WTC11 (cell line): ENCODE measurements around the gene RAPGEF5. TPM values are rescaled to one million over a fixed set of nuclear protein-coding genes. Genes with fewer than 3 reads are reported as not detected.

ENCODE experiments used
- ATAC-seq: fragments of 200-7000 bp; cut with Tn5 transposase; 2 replicates; pipeline ENCODE4 v1.10.0; 2021; ENCODE audit warnings: mild to moderate bottlenecking, moderate library complexity
- CTCF ChIA-PET: fragments of 300-600 bp; sonication (Branson Sonifier 250); formaldehyde crosslinking; loops from one replicate; lab custom pipeline; 2021; ENCODE audit warnings: antibody characterized with exemption; lab: Charles Lee
- POLR2A ChIA-PET: fragments of 350-600 bp; sonication (Branson Sonifier 250); formaldehyde crosslinking; loops from one replicate; lab custom pipeline; 2021; ENCODE audit warnings: antibody characterized with exemption; lab: Charles Lee
- DNase-seq: peaks from one replicate; pipeline ENCODE4 v3.0.0; 2021; ENCODE audit warnings: low spot score
- H3K27ac Mint-ChIP-seq: 2 replicates; pipeline ENCODE4 v1.8.0; 2021; ENCODE audit warnings: mixed read lengths
- H3K27me3 Mint-ChIP-seq: 2 replicates; pipeline ENCODE4 v1.8.0; 2021; ENCODE audit warnings: low read depth, mild to moderate bottlenecking, moderate library complexity, mixed read lengths
- H3K36me3 Mint-ChIP-seq: 2 replicates; pipeline ENCODE4 v1.8.0; 2021; ENCODE audit warnings: mixed read lengths
- H3K4me1 Mint-ChIP-seq: 2 replicates; pipeline ENCODE4 v1.8.0; 2022; ENCODE audit warnings: mixed read lengths
- H3K4me3 Mint-ChIP-seq: 2 replicates; pipeline ENCODE4 v1.8.0; 2021; ENCODE audit warnings: mild to moderate bottlenecking, moderate library complexity, mixed read lengths
- H3K9me3 Mint-ChIP-seq: 2 replicates; pipeline ENCODE4 v1.8.0; 2021; ENCODE audit warnings: mixed read lengths
- CBFB ChIP-seq: sonication (generic); formaldehyde crosslinking; IDR thresholded peaks from 2 replicates; pipeline ENCODE4 v1.8.1; 2022; ENCODE audit warnings: mild to moderate bottlenecking, low read depth, missing genetic modification reagents
- CREB1 ChIP-seq: sonication (generic); formaldehyde crosslinking; IDR thresholded peaks from 2 replicates; pipeline ENCODE4 v1.8.0; 2023; ENCODE audit warnings: mild to moderate bottlenecking, missing genetic modification reagents
- ESRRA ChIP-seq: sonication (generic); formaldehyde crosslinking; IDR thresholded peaks from 2 replicates; pipeline ENCODE4 v1.8.1; 2022; ENCODE audit warnings: mild to moderate bottlenecking, missing genetic modification reagents, borderline replicate concordance
- OVOL2 ChIP-seq: fragments of 250-450 bp; sonication (Bioruptor Pico); IDR thresholded peaks from 2 replicates; pipeline ENCODE4 v1.9.0; 2021; ENCODE audit warnings: mild to moderate bottlenecking, borderline replicate concordance
- PRRX2 ChIP-seq: fragments of 250-450 bp; sonication (Bioruptor Pico); IDR thresholded peaks from 2 replicates; pipeline ENCODE4 v1.8.0; 2021; ENCODE audit warnings: mild to moderate bottlenecking
- SMAD3 ChIP-seq: sonication (generic); formaldehyde crosslinking; IDR thresholded peaks from 2 replicates; pipeline ENCODE4 v1.8.0; 2022; ENCODE audit warnings: missing genetic modification reagents, mild to moderate bottlenecking, borderline replicate concordance
- SOX15 ChIP-seq: fragments of 250-450 bp; sonication (Bioruptor Pico); IDR thresholded peaks from 2 replicates; pipeline ENCODE4 v1.9.0; 2021; ENCODE audit warnings: mild to moderate bottlenecking
- TEAD1 ChIP-seq: sonication (generic); formaldehyde crosslinking; IDR thresholded peaks from 2 replicates; pipeline ENCODE4 v1.8.0; 2022; ENCODE audit warnings: mild to moderate bottlenecking, missing genetic modification reagents
- TP53 ChIP-seq: sonication (generic); formaldehyde crosslinking; IDR thresholded peaks from 2 replicates; pipeline ENCODE4 v1.8.1; 2023; ENCODE audit warnings: mild to moderate bottlenecking, missing genetic modification reagents
- ZBTB21 ChIP-seq: sonication (generic); formaldehyde crosslinking; IDR thresholded peaks from 2 replicates; pipeline ENCODE4 v1.8.1; 2023; ENCODE audit warnings: mild to moderate bottlenecking, missing genetic modification reagents, borderline replicate concordance
- ZNF317 ChIP-seq: sonication (generic); formaldehyde crosslinking; IDR thresholded peaks from 2 replicates; pipeline ENCODE4 v1.8.1; 2023; ENCODE audit warnings: low read depth, mild to moderate bottlenecking, moderate library complexity, missing genetic modification reagents, borderline replicate concordance
- total RNA-seq: library from RNA; stranded (reverse); gene quantifications from 3 replicates; pipeline ENCODE4 v1.2.3, GENCODE V29; 2021
- TF ChIP-seq, protein P1 (sequence below): sonication (generic); formaldehyde crosslinking; IDR thresholded peaks from 2 replicates; pipeline ENCODE4 v1.8.1; 2022; ENCODE audit warnings: mild to moderate bottlenecking, missing genetic modification reagents, moderate library complexity, borderline replicate concordance
- TF ChIP-seq, protein P2 (sequence below): sonication (generic); formaldehyde crosslinking; IDR thresholded peaks from 2 replicates; pipeline ENCODE4 v1.8.1; 2022; ENCODE audit warnings: low read depth, mild to moderate bottlenecking, moderate library complexity, missing genetic modification reagents, borderline replicate concordance
- TF ChIP-seq, protein P3 (sequence below): sonication (generic); formaldehyde crosslinking; conservative IDR thresholded peaks from 2 replicates; pipeline ENCODE4 v1.8.1; 2022; ENCODE audit warnings: mild to moderate bottlenecking, missing genetic modification reagents
- TF ChIP-seq, protein P4 (sequence below): fragments of 200-600 bp; IDR thresholded peaks from 2 replicates; pipeline ENCODE4 v1.8.0; 2022; ENCODE audit warnings: antibody characterized with exemption
- TF ChIP-seq, protein P5 (sequence below): fragments of 250-450 bp; sonication (Bioruptor Pico); IDR thresholded peaks from 2 replicates; pipeline ENCODE4 v2.1.2; 2022; ENCODE audit warnings: mild to moderate bottlenecking, moderate library complexity

Gene RAPGEF5
- total RNA-seq, 1 experiment from 2014 or later, result 12.3 TPM

DNA sequence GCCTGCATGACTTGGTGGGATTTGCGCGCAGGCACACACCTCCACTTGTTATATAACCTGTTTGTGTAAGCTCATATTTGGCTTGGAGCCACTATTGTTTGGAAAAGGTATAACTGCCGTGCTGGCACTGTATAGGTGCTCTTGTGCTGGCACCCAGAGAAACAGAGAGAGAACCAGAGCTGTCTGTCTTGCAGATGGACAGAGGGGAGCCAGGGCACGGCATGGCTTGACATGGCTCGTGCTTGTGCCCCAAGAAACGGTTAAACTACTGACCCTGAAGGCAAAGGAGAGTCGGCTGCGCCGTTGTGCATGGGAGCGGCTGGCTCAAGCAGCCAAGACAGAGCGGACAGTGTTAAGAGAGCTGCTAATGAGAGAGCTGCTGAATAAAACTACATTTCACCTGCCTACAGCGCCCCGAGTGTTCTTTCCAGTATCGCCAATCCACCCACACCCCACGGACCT lies 23.2 kb downstream of the RAPGEF5 start:
- ChIA-PET CTCF (interaction anchor here (1.6 kb wide), 1 partner anchor 224 kb away, joined by 9 read pairs; no protein-coding TSS in a partner anchor), POLR2A (no interaction called here)
- Mint-ChIP-seq H3K9me3 (no peaks in the 10 kb centered on the region), H3K4me3 (no peak overlapping the region), H3K27ac (peak overlapping the region; percentile 26), H3K27me3 (no peaks in the 10 kb centered on the region), H3K36me3 (no peaks in the 10 kb centered on the region), H3K4me1 (peaks cover 89% of the 10 kb centered on the region)
- DNase-seq (no peak), ATAC-seq (no peak; the same call in 1 of the 2 replicates)
- TF ChIP-seq ESRRA (CRISPR knock-in tag) (no peak), CREB1 (no peak), PRRX2 (CRISPR knock-in tag) (no peak), ZBTB21 (CRISPR knock-in tag) (no peak), OVOL2 (CRISPR knock-in tag) (no peak), SMAD3 (CRISPR knock-in tag) (no peak), ZNF317 (CRISPR knock-in tag) (no peak)
- TF ChIP-seq, protein P1, sequence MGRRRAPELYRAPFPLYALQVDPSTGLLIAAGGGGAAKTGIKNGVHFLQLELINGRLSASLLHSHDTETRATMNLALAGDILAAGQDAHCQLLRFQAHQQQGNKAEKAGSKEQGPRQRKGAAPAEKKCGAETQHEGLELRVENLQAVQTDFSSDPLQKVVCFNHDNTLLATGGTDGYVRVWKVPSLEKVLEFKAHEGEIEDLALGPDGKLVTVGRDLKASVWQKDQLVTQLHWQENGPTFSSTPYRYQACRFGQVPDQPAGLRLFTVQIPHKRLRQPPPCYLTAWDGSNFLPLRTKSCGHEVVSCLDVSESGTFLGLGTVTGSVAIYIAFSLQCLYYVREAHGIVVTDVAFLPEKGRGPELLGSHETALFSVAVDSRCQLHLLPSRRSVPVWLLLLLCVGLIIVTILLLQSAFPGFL (CRISPR knock-in tag), result no peak
- TF ChIP-seq, protein P2, sequence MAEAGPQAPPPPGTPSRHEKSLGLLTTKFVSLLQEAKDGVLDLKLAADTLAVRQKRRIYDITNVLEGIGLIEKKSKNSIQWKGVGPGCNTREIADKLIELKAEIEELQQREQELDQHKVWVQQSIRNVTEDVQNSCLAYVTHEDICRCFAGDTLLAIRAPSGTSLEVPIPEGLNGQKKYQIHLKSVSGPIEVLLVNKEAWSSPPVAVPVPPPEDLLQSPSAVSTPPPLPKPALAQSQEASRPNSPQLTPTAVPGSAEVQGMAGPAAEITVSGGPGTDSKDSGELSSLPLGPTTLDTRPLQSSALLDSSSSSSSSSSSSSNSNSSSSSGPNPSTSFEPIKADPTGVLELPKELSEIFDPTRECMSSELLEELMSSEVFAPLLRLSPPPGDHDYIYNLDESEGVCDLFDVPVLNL (CRISPR knock-in tag), result no peak
- TF ChIP-seq, protein P3, sequence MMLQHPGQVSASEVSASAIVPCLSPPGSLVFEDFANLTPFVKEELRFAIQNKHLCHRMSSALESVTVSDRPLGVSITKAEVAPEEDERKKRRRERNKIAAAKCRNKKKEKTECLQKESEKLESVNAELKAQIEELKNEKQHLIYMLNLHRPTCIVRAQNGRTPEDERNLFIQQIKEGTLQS (CRISPR knock-in tag), result no peak
- TF ChIP-seq, protein P4, sequence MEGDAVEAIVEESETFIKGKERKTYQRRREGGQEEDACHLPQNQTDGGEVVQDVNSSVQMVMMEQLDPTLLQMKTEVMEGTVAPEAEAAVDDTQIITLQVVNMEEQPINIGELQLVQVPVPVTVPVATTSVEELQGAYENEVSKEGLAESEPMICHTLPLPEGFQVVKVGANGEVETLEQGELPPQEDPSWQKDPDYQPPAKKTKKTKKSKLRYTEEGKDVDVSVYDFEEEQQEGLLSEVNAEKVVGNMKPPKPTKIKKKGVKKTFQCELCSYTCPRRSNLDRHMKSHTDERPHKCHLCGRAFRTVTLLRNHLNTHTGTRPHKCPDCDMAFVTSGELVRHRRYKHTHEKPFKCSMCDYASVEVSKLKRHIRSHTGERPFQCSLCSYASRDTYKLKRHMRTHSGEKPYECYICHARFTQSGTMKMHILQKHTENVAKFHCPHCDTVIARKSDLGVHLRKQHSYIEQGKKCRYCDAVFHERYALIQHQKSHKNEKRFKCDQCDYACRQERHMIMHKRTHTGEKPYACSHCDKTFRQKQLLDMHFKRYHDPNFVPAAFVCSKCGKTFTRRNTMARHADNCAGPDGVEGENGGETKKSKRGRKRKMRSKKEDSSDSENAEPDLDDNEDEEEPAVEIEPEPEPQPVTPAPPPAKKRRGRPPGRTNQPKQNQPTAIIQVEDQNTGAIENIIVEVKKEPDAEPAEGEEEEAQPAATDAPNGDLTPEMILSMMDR, result no peak
- TF ChIP-seq, protein P5, sequence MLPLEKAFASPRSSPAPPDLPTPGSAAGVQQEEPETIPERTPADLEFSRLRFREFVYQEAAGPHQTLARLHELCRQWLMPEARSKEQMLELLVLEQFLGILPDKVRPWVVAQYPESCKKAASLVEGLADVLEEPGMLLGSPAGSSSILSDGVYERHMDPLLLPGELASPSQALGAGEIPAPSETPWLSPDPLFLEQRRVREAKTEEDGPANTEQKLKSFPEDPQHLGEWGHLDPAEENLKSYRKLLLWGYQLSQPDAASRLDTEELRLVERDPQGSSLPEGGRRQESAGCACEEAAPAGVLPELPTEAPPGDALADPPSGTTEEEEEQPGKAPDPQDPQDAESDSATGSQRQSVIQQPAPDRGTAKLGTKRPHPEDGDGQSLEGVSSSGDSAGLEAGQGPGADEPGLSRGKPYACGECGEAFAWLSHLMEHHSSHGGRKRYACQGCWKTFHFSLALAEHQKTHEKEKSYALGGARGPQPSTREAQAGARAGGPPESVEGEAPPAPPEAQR, result no peak

DNA sequence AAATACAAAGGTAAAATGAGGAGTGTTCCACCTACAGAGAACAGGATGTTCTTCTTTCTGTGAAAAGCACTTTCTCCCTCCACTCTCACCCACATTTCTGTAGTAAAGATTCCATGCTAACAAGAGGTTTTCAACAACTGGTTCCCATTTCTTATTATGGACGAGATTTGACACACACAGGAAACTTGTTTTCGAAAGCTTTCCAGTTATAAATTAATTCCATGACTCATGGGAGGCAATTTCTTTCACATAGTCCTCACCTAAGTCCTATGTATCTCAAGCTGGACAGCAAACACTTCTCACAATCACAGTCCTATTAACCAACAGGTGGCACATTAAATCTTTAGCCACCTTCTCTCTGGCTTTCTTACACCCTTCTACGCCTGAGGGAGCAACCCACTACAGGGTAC lies 24.5 kb downstream of the RAPGEF5 start:
- CTCF ChIA-PET, result interaction anchor here (1.0 to 1.6 kb wide), 2 partner anchors 128 to 223 kb away, joined by 3 to 9 read pairs; no protein-coding TSS in a partner anchor
- Mint-ChIP-seq H3K27ac (peak overlapping the region; percentile 75), H3K4me3 (peak overlapping the region; percentile 31), H3K9me3 (no peaks in the 10 kb centered on the region), H3K4me1 (peaks cover 84% of the 10 kb centered on the region), H3K36me3 (no peaks in the 10 kb centered on the region), H3K27me3 (no peaks in the 10 kb centered on the region)
- no peak for TF ChIP-seq TP53 (CRISPR knock-in tag)
- no peak for TF ChIP-seq SOX15
- TF ChIP-seq TEAD1, result no peak
- DNase-seq, result no peak
- ATAC-seq, result peak; percentile 55
- POLR2A ChIA-PET, result no interaction called here

DNA sequence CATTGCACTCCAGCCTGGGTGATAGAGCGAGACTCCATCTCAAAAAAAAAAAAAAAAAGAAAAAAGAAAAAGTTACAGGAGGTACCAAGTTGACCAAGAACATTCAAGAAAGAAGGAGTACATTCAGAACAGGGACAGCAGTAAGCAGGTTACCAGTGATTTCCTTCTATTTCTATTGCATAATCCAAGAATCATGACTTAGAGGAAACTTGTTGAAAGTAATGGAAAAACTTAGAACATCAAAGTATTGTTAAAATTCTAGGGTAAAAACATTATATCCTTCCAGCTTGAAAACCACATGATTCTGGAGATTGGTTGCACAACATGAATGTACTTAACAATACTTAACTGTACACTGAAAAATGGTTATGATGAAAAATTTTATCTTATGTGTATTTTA lies 25.2 kb downstream of the RAPGEF5 start:
- Mint-ChIP-seq H3K4me3 (peak overlapping the region; percentile 31; the same call in 1 of the 2 replicates), H3K9me3 (no peaks in the 10 kb centered on the region), H3K27ac (no peak overlapping the region), H3K36me3 (no peaks in the 10 kb centered on the region), H3K4me1 (peaks cover 78% of the 10 kb centered on the region), H3K27me3 (no peaks in the 10 kb centered on the region)
- TF ChIP-seq CBFB (CRISPR knock-in tag), result no peak
- DNase-seq (no peak), ATAC-seq (no peak)
- CTCF ChIA-PET, result interaction anchor here (0.6 to 1.9 kb wide), 3 partner anchors 222 to 233 kb away, joined by 3 to 7 read pairs (median 3); no protein-coding TSS in a partner anchor
- POLR2A ChIA-PET, result interaction anchor here (0.7 kb wide), 1 partner anchor 16 kb away, joined by 6 read pairs; no protein-coding TSS in a partner anchor
